Activated naive CD8-positive, alpha-beta T cell treated with anti-CD3 and anti-CD28 coated beads for 36 hours (primary cell): ENCODE data around the gene PAK6. TPM values are rescaled to one million over a fixed set of nuclear protein-coding genes. Genes with fewer than 3 reads are reported as not detected.

Experiments
- DNase-seq: peaks from one replicate; pipeline ENCODE4 v3.0.0; 2021
- H3K27ac Mint-ChIP-seq: one replicate; pipeline ENCODE4 v1.8.0; 2022; ENCODE audit warnings: mild to moderate bottlenecking, moderate library complexity, mixed read lengths
- H3K27me3 Mint-ChIP-seq: one replicate; pipeline ENCODE4 v1.8.0; 2022; ENCODE audit warnings: mild to moderate bottlenecking, mixed read lengths
- H3K36me3 Mint-ChIP-seq: one replicate; pipeline ENCODE4 v1.8.0; 2021; ENCODE audit warnings: mild to moderate bottlenecking, mixed read lengths
- H3K4me1 Mint-ChIP-seq: one replicate; pipeline ENCODE4 v1.8.0; 2021; ENCODE audit warnings: mixed read lengths
- H3K4me3 Mint-ChIP-seq: one replicate; pipeline ENCODE4 v1.8.0; 2022; ENCODE audit warnings: mild to moderate bottlenecking, moderate library complexity, mixed read lengths
- H3K9me3 Mint-ChIP-seq: one replicate; pipeline ENCODE4 v1.8.0; 2022; ENCODE audit warnings: mixed read lengths
- total RNA-seq, 2 experiments: library from RNA; stranded (reverse); gene quantifications; one replicate each; pipeline ENCODE4 v1.2.3, GENCODE V29; 2021

PAK6 gene
- total RNA-seq, 2 experiments from 2014 or later, result 0.18 to 0.35 TPM

DNA sequence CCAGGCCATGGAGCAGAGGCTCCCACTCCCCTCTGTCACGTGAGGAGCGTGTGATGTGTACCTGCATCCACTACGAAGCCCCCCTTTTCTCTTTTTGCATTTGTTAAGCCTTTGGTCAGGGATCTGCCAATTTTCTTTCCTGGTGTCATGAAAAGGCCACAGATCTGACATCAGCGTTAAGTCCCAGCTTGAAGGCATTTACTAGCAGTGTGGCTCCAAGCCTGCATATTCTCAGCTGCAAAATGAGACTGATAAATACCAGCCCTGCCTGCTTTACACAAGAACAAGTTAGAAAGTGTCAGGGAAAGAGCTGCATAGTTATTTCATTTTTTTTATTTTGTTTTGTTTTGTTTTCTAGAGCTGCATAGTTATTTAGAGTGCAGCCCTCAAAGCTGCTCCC lies 46.3 kb downstream of the PAK6 start:
- Mint-ChIP-seq H3K36me3 (no peaks in the 10 kb centered on the region), H3K4me3 (no peak overlapping the region), H3K27me3 (peaks cover 22% of the 10 kb centered on the region), H3K9me3 (no peaks in the 10 kb centered on the region), H3K27ac (no peak overlapping the region), H3K4me1 (peaks cover 4% of the 10 kb centered on the region)
- no peak for DNase-seq

DNA sequence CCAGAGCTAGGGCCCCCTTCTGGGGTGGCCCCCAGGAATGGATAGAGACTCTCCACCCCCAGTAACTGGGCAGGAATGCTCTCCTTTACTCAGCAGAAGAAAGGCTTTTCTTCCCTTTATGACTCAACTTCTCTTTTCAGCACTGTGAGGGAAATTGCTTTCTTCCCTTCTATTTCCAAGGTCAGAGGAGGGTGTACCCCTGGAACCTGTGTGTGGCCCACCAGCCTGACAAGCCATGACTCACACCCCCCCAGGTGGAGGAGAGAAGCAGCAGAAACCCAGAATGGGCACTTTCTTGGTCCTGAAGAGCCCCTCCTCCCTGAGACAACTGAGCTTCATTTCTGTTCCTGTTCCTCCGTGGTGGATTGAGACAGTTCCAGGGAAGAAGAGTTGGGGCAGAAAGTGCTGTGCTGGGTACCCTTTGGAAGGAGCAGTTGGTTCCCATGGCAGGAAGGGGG lies 46.7 kb downstream of the PAK6 start:
- Mint-ChIP-seq H3K4me1 (peaks cover 4% of the 10 kb centered on the region), H3K4me3 (no peak overlapping the region), H3K36me3 (no peaks in the 10 kb centered on the region), H3K27me3 (peaks cover 18% of the 10 kb centered on the region), H3K27ac (no peak overlapping the region), H3K9me3 (no peaks in the 10 kb centered on the region)
- DNase-seq, result no peak

DNA sequence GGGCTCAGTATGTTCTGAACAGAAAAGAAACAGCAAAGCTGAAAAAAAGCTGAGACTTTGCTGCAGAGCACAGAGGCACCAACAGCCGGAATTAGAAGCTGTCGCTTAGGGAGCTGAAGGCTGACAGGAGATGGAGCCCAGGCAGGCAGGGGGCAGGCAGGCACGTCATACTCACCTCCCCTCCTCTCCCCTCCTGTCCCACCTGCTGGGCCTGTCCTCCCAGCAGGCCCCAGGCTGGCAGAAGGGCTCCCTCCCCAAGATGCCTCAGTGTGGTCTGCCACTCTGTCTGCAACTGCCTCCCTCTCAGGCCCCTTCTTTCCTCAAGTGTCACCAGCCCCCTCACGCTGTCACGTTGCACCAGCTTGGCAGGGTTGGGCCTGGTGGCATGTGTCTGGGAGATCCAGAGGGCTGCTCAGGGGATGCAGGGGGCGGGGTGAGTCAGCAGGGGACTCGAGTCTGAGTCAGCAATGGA lies 47.2 kb downstream of the PAK6 start:
- H3K27ac Mint-ChIP-seq, result no peak overlapping the region
- no peak for DNase-seq

DNA sequence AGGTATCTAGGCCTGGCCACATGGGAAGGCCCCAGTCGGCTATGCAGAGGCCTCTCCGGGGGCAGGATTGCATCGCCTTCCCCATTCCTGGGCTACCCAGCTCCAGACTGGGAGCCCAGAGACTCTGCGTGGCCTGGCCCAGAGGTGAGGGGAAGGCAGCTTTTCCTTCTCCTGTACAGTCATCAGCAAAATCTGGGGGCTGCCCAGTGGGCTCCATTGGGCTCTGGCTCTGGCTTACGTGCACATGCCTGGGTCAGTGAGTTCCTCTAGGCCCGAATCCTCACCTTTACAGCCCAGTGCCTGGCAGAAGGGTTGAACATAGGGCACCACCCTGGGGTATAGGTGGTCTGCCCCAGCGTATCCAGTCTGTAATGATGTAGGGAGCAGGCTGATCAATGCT lies 47.9 kb downstream of the PAK6 start:
- peaks cover 10% of the 10 kb centered on the region for H3K27me3 Mint-ChIP-seq
- H3K36me3 Mint-ChIP-seq, result no peaks in the 10 kb centered on the region
- H3K4me1 Mint-ChIP-seq, result peaks cover 4% of the 10 kb centered on the region
- no peak overlapping the region for H3K27ac Mint-ChIP-seq
- DNase-seq, result no peak
- H3K4me3 Mint-ChIP-seq, result no peak overlapping the region
- no peaks in the 10 kb centered on the region for H3K9me3 Mint-ChIP-seq

More for the DNA sequence above, 47.2 kb downstream of the PAK6 start:
- Mint-ChIP-seq H3K4me3 (no peak overlapping the region), H3K36me3 (no peaks in the 10 kb centered on the region), H3K27me3 (peaks cover 13% of the 10 kb centered on the region), H3K9me3 (no peaks in the 10 kb centered on the region), H3K4me1 (peaks cover 4% of the 10 kb centered on the region)

DNA sequence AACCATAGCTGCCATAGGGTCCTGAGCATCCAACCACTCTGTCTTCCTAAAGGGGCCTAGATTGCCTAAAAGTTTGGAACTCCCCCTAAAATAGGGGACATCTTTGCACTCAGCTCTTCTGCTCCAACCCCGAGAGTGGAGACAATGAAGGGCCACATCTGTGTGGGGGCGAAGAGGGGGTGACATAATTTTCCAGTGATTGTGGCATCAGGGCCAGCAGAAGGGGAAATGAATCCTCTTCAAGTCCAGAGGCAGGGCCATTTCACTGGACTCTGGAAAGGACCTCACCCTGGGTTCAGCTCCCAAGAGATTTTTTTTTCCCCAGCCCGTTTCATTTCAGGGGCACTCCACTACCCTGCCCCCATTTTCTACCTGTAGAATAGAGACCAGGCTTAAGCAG lies 48.6 kb downstream of the PAK6 start:
- Mint-ChIP-seq H3K27ac (no peak overlapping the region), H3K9me3 (no peaks in the 10 kb centered on the region), H3K4me1 (peaks cover 4% of the 10 kb centered on the region), H3K4me3 (no peak overlapping the region), H3K36me3 (no peaks in the 10 kb centered on the region), H3K27me3 (peaks cover 10% of the 10 kb centered on the region)
- DNase-seq, result no peak

DNA sequence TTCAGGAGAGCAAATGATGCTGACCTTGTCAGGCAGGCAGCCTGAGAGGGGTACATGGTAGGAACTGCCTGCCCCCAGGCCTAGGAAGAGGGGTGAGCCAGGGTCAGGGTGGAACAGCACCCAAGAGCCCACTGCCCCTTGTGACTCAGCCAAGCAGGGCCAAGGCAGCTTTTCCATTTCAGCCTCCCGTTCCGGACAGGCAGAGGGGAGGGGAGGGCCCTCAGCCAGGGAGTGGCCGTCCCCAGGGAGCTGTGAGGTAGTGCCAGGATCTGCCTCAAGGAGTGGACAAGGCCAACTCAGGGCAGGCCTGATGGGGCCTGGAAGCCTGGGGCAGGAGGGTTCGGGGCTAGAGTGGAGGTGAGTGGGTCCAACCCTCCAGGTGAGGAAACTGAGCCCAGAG lies 49.1 kb downstream of the PAK6 start:
- Mint-ChIP-seq H3K4me1 (peaks cover 4% of the 10 kb centered on the region), H3K27me3 (peaks cover 7% of the 10 kb centered on the region), H3K9me3 (no peaks in the 10 kb centered on the region), H3K36me3 (no peaks in the 10 kb centered on the region), H3K4me3 (no peak overlapping the region), H3K27ac (no peak overlapping the region)
- no peak for DNase-seq

DNA sequence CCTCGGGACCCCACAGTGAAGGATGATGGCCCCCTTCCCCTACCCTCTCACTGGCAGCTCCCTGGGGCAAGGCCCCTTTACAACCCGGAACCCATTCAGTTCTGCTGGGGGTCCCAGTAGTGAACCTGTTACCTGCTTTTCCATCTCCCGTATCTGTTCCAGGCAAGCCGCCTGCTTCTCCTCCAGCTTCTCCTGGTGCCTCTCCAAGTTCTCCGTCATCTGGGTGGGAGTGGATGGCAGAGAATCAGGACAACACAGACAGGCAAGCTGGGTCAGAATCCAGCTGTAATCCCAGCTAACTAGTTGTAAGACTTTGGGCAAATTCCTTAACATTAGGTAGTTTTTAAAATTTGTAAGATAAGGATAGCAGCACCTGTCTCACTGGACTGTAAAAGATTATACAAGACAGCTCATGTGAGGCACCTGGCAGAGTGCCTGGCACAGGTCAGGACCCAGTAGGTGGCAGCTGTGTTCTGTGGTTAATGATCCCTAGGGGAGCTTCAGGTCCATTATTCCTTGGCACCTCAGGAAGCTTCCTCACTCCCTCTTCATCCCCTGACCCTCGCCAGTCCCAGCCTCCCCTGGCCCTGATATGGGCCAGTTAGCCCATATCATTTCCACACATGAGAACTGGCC lies 50.4 kb downstream of the PAK6 start:
- no peak overlapping the region for H3K27ac Mint-ChIP-seq
- H3K27me3 Mint-ChIP-seq, result no peaks in the 10 kb centered on the region
- no peak for DNase-seq
- no peaks in the 10 kb centered on the region for H3K36me3 Mint-ChIP-seq
- no peaks in the 10 kb centered on the region for H3K9me3 Mint-ChIP-seq
- peaks cover 3% of the 10 kb centered on the region for H3K4me1 Mint-ChIP-seq
- H3K4me3 Mint-ChIP-seq, result no peak overlapping the region

DNA sequence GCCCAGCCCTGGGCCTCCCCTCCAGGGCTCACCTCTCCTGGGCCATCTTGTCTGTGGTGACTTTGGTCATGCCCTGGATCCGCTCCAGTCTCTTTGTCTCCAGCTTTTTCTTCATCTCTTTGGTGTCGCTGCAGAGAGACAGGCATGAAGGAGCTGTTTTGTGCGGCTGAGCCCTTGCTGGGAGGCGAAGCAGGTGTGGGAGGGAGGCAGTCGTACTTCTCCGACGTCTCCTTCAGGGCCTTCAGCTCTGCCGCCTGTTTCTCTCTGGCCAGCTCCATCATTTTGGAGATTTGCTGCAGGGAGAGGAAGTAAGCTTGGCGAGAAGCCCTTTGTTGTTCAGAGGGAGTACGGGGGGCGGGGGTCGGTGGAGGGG lies 51.7 kb downstream of the PAK6 start:
- no peaks in the 10 kb centered on the region for H3K9me3 Mint-ChIP-seq
- DNase-seq, result no peak
- no peaks in the 10 kb centered on the region for H3K4me1 Mint-ChIP-seq
- H3K27ac Mint-ChIP-seq, result no peak overlapping the region
- H3K27me3 Mint-ChIP-seq, result no peaks in the 10 kb centered on the region
- H3K4me3 Mint-ChIP-seq, result no peak overlapping the region
- H3K36me3 Mint-ChIP-seq, result no peaks in the 10 kb centered on the region

DNA sequence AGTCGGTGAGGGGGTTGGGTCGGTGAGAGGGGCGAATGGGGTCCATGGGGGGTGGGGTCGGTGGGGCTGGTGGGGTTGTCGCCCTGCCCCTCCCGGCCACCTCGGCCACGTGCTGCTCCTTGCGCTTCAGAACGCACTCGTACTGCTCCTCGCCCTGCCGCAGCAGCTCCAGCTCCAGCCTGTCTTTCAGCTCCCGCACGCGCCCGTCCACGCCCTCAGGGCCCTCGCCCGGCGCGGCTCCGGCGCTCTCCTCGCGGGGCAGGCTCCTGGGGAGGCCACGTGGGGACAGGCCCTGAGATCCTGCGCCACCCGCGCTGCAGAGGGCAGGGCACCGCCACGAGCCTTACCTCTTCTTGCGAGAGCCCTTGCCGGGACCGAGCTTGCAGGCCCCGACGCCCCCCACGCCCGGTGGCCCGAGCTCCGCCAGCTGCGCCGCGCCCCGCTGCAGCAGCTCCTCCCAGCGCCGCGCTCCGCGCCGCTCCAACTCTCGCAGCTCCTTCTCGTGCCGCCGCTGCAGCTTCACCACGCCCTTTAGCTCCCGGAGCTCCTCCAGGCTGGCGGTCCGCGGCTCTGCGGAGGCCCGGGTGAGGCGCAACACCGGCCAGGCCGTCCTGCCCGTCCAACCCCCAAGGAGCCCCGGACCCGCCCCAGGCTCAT lies 52.2 kb downstream of the PAK6 start:
- Mint-ChIP-seq H3K4me1 (no peaks in the 10 kb centered on the region), H3K9me3 (no peaks in the 10 kb centered on the region), H3K36me3 (no peaks in the 10 kb centered on the region), H3K4me3 (no peak overlapping the region), H3K27me3 (no peaks in the 10 kb centered on the region), H3K27ac (no peak overlapping the region)
- no peak for DNase-seq

DNA sequence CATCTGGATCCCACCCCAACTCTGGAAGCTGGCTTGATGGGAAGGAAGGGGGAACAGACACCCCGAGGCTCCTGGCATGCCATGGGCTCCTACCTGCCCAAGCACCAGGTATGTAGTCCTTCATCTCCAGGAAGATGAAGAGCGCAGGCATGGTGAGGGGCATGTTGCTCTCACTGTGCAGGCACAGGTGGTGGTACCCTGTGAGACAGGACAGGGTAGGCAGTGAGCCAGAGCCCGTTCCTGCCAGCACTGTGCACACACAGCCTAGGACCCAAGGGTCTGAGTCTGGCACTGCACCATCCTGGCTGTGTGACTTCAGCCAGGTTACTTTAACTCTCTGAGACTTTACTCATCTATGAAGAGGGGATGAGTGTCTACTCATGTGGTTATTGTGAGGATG lies 53.4 kb downstream of the PAK6 start:
- no peaks in the 10 kb centered on the region for H3K4me1 Mint-ChIP-seq
- H3K27ac Mint-ChIP-seq, result no peak overlapping the region

DNA sequence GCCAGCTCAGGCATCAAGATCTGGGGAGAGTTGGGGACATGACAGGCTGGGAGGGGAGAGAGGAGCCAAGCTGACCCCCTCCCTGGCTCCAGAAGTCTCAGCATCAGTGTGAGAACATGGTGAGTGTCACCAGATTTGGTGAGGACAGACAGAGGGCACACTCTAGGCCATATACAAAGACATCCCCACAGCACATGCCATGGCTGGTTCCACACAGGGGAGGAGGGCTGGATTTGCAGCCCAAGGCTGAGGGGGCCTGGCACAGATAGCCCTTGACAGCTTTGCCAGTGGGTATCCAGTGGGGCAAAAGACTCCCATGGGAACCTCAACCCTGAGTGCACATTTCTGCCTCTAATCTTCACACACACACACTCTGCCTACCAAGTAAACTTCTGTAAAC lies 54.1 kb downstream of the PAK6 start:
- Mint-ChIP-seq H3K4me3 (no peak overlapping the region), H3K27ac (no peak overlapping the region), H3K27me3 (no peaks in the 10 kb centered on the region), H3K4me1 (no peaks in the 10 kb centered on the region), H3K36me3 (no peaks in the 10 kb centered on the region), H3K9me3 (no peaks in the 10 kb centered on the region)
- DNase-seq, result no peak

More for the DNA sequence above, 53.4 kb downstream of the PAK6 start:
- Mint-ChIP-seq H3K4me3 (no peak overlapping the region), H3K9me3 (no peaks in the 10 kb centered on the region), H3K36me3 (no peaks in the 10 kb centered on the region), H3K27me3 (no peaks in the 10 kb centered on the region)
- no peak for DNase-seq

DNA sequence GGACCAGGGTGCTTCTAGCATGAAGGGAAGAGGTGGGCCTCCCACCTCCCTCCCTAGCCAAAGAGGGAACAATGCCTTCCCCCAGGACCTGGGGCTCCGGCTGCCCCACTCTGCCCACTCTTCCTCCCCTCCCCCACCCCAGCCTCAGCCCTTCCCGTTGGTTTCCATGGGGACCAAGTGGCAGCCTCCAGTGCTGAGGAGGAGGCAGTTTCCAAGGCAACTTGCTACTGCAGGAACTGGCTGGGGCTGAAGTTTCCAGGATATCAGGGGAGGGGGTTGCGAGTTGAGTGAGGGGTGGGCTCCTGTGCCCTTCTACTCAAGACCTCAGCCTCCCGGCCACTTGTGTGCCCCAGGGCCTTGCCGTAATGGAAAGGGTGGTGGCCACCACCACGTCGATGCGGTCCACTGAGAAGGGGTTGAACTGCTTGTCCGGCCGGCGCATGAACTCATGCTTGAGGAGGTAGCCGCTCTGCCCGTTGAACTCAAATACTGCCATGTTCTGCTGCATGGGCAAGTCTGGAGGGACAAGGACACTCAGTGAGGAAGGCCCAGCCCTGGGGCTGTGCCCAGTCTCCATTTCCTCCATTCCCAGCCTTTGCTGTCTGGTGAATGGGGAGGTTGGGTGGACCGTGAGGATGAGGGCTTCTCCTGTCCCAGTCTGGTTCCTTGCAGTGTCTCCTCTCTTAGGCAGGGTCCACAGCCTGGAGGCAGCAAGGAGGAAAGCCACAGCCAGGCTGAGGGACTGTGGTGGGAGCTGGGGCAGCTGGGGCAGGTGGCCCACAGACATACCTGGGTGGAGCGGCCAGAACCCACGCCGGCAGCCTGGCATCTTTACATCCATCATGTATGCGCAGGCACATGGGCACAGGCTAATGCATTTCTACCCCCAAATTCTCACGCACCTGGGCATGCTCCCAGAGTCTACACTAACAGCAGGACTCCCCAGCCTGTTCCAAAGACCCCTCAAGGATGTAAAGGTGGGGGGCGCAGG lies 55.3 kb downstream of the PAK6 start:
- Mint-ChIP-seq H3K4me1 (no peaks in the 10 kb centered on the region), H3K9me3 (no peaks in the 10 kb centered on the region), H3K27ac (no peak overlapping the region), H3K36me3 (peaks cover 4% of the 10 kb centered on the region), H3K27me3 (no peaks in the 10 kb centered on the region), H3K4me3 (no peak overlapping the region)
- no peak for DNase-seq

DNA sequence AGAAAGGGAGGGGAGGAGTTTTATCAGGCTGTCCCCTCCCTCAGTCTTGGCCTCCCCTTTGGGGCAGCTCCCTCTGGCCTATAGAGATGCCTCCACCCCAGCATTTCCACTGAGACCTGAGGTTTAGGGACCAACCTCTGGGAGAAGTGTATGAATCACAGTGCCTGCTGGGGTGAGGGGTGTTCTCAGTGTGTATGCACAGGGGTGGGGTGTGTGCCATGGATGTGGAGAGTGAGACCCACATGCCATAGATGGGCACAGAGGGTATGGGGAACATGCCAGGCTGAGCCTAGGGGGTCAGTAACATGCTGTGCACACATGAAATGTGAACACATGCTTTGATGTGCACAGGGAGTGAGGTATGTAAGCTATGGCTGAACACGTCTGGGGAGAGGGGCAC lies 56.4 kb downstream of the PAK6 start:
- Mint-ChIP-seq H3K9me3 (peaks cover 5% of the 10 kb centered on the region), H3K4me1 (no peaks in the 10 kb centered on the region), H3K27ac (no peak overlapping the region), H3K36me3 (peaks cover 14% of the 10 kb centered on the region), H3K4me3 (no peak overlapping the region), H3K27me3 (no peaks in the 10 kb centered on the region)
- DNase-seq, result no peak

DNA sequence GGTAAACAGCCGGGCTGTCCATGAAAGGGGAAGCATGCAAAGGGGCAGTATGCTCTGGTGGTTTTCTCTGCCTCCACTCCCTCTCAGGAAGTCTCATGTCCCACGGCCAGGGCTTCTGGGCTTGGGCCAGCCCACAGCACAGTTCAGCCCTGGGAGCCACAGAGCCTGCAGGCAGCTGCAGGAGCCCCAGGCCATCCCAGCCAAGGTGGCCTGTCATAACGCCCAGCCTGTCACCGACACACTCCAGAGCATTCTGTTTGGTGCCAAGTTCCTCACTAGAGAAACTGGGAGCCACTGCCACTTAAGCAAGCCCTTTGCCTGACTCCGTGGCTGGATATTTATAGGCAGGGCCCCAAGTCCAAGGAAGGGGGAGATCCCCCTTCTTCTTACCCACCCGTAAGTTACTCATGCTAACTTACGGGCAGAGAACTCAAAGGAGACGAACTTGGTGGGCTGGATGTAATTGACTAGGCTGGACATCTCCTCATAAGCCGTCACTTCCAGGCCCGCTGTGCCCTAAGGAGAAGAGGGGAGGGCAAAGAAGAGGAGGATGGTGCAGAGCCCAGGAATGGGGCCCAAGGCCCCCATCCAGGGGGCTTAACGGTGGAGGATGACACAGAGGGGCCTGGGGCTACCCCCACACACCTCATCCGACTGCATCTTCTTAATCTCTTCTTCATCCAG lies 57.2 kb downstream of the PAK6 start:
- Mint-ChIP-seq H3K27ac (no peak overlapping the region), H3K9me3 (peaks cover 9% of the 10 kb centered on the region), H3K4me3 (no peak overlapping the region), H3K4me1 (no peaks in the 10 kb centered on the region), H3K36me3 (peaks cover 21% of the 10 kb centered on the region), H3K27me3 (no peaks in the 10 kb centered on the region)
- DNase-seq, result no peak
